HG02943 (cell line): Measurements from ENCODE around the gene S1PR3.

Source experiments
- ATAC-seq: cut with Tn5 transposase; IDR thresholded peaks from one replicate; pipeline ENCODE4 v1.9.1; 2021; ENCODE audit warnings: mild to moderate bottlenecking, low read depth, moderate library complexity; ENCODE audit not compliant: unreplicated experiment

S1PR3 gene

GRCh38 chr9:89026876-89027275, 35.6 kb downstream of the S1PR3 start:
- ATAC-seq, result no peak

- ATAC-seq, result no peak
Measured at GRCh38 chr9:89029788-89030187, 38.5 kb downstream of the S1PR3 start.

DNA sequence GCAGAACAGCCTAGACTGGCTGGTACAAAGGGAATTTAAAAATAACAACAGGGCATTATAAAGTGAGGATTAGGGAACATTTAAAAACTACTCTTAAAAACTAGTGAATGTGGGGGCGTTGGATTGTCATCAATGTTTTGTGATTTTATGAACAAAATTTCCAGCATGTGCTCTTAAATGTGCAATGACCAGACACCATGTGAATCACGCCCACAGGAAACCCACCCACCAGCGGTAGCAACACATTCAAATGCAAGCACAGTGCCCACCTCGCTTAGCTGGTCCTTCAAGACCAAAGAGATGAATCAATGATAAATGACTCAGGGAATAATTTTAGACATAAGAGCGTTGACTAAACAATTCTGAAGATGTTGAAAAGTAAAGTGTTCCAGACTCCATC, 40.9 kb downstream of the S1PR3 start:
- ATAC-seq, result no peak

DNA sequence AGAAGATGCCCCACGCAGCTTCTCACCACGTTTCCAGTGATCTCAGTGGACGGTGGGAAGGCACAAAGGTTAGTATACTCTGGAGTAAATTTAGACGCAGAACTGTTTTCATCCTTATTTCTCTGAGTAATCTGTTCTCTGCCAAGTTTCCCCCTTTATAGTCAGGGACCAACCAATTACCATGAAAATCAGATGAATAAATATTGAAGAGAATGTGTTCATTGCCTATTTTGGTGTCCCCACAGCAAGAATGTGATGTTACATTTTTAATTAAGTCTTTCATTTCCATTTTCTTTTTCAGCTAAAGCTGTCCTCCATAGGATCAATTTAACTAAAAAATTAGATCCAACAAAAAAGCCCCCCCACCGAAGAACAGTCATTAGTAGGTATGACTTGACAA, 41.4 kb downstream of the S1PR3 start:
- ATAC-seq, result no peak

DNA sequence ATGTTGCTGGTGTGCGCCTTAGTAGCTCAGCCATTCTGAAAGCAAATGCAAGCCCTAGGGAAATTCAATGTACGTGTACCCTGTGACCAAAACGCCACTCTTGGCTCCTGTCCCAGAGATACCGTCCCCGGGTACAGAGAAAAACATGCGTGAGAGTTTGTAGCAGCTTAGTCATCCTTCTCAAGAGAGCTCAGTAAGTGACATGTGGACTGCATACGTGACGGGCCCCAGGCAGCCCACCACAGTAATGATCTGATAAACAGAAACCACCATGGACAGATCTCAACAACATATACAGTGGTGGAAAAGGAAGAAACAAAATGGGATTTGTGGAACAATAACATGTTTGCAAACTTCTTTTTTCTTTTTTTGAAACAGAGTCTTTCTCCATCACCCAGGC, 45.1 kb downstream of the S1PR3 start:
- ATAC-seq, result no peak

DNA sequence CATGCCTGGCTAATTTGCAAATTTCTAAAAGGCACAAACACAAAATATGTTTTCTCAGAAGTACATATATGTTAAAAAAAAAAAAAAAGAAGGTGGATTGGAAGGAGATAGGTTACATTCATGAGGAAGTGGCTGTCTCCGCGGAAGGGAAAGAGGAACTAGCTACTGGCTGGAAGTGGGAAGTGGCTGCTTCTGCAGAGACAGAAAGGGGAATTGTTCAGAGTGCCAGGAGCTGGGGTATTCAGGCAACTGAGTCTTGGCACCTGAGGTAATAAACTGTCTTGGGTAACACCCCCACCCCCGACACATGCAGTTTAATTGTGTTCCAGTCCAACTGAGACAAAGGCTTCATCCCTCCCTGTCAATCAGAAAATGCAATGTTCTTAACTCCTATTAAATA, 45.6 kb downstream of the S1PR3 start:
- no peak for ATAC-seq

- ATAC-seq, result no peak
Measured at GRCh38 chr9:89037346-89037745, 46.1 kb downstream of the S1PR3 start.

DNA sequence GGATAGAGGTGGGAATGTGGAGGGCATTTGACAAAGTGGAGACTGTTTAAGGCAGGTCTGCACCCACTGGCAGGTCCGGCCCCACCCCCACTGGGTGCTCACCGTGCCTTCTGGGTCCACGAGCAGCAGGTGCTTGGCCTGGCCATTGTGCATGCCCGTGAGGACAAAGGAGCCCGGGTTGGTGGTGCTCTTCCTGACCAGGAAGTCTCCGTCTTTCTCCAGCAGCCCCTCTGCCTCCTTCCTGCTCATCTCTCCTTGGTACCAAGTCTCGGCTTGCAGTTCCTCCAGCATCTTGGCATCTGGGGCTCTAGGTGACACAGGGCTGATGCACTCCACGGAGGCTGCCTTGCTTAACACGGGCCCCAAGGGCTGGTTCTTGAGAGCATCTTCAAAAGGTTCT, 46.6 kb downstream of the S1PR3 start:
- ATAC-seq, result no peak

DNA sequence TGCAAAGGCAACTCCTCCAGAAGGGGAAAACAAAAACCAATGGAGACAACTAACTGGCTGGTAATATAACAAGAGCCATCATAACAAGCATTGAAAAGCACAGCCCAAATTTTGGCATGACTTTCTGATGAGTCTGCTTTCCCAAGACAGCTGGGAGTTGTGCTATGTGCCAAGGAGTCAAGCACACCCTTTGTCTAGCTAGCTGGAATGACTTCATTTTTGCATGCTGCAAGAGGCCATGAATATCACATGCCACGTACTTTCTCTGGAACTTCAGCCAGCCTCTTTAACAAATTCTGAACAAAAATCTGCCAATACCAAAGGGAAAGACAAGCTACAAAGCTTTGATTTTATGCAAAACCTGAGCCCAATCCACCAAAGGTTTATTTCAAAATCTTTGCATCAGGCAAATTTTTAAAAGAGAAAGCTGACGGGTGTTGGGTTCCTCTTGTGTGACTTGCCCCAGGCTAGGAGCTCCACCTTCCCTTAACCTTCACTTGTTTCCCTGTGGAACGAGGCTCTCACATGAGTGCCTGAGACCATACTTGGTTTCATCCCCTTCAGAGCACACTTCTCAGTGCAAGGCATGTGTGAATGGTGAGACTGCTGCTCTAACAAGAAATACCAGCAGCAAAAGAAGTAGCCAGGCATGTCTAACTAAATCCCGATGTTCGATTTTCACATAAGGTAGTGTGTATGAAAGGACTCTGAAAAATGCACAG, 47.3 kb downstream of the S1PR3 start:
- no peak for ATAC-seq

DNA sequence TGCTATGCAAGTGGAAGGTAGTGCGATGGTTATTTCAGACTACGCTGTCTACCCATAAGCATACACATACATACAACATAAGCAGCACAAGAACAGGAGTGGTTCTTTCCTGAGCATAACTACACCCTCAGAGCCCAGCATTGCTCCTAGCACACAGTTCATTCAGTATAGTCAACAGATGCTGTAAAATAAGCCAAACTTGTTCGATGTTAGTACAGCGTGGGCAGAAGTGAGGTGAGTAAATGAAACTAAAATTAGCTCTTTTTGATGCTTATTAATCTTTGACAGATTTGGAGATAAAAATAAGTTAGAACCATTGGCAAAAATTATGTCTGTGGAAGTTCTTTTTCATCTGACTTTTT, 47.8 kb downstream of the S1PR3 start:
- ATAC-seq, result no peak

GRCh38 chr9:89039664-89040063, 48.4 kb downstream of the S1PR3 start:
- no peak for ATAC-seq

- ATAC-seq, result no peak
Measured at GRCh38 chr9:89042984-89043383, 51.7 kb downstream of the S1PR3 start.

- no peak for ATAC-seq
Measured at GRCh38 chr9:89044104-89044503, 52.8 kb downstream of the S1PR3 start.

DNA sequence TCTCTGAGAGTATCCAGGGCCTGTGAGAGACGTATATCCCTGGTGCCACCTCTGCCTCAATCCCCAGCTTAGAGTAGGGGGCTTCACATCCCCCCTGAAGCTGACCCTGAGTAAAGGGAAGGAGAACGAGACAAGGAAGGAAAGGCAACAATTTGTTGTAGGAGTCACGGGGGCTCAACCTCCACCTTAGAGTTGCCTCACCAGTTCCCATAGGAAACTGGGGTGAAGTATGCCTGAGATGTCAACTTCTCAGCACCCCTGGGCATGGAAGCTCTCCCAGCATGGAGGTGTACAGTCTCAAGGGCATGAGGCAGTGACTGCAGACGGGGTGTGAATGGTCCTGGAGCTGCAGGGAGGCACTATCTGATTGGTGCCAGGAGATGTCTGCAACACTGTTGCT, 53.6 kb downstream of the S1PR3 start:
- no peak for ATAC-seq

DNA sequence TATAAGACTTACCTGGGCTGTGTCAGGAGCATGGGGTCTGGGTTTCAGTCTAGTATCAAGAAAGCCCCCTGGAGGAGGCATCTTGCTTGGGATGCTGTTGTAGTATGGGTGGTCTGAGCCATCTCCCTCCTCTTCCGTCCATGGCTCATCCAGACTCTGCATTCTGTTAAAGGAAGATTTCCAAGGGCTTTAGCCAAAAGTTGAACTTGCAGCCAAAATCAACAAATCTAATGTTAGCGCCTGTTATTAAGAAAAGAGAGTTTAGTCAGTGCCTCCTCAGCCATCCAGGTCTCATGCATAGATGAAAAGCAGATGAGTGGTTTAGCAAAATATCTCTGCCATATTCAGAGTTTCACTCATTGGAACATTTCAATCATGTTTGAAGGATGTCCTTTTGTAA, 55.6 kb downstream of the S1PR3 start:
- no peak for ATAC-seq

DNA sequence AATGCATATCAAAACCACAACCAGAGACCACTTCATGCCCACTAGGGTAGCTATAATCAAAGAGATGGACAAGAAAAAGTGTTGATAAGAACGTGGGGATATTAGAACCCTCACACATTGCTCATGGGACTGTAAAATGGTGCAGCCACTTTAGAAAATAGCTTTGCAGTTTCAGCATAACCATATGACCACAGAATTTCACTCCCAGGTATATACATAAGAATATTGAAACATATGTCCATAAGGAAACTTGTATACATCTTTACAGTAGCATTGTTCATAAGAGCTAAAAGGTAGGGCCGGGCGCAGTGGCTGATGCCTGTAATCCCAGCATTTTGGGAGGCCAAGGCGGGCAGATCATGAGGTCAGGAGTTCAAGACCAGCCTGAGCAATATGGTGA, 56.4 kb downstream of the S1PR3 start:
- ATAC-seq, result no peak

DNA sequence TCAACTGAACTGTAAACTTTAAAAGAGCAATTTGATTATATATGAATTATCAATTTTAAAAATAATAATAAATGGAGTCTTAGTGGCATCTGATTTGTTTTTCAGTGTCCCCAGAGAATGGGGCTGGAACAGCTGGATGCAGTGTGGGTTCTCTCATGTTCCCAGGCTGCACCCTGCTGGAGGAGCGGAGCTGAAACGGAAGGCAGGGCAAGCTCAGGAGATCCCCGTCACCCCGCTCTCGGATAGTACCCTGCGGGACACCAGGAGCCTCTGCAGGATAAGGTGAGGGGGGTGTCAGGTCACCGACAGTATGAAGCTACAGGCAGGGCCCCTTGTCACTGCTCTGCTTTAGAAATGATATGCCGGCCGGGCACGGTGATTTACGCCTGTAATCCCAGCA, 57.3 kb downstream of the S1PR3 start:
- ATAC-seq, result no peak

- no peak for ATAC-seq
Measured at GRCh38 chr9:89049646-89050045, 58.4 kb downstream of the S1PR3 start.

GRCh38 chr9:89051421-89052025, 60.3 kb downstream of the S1PR3 start:
- ATAC-seq, result no peak

DNA sequence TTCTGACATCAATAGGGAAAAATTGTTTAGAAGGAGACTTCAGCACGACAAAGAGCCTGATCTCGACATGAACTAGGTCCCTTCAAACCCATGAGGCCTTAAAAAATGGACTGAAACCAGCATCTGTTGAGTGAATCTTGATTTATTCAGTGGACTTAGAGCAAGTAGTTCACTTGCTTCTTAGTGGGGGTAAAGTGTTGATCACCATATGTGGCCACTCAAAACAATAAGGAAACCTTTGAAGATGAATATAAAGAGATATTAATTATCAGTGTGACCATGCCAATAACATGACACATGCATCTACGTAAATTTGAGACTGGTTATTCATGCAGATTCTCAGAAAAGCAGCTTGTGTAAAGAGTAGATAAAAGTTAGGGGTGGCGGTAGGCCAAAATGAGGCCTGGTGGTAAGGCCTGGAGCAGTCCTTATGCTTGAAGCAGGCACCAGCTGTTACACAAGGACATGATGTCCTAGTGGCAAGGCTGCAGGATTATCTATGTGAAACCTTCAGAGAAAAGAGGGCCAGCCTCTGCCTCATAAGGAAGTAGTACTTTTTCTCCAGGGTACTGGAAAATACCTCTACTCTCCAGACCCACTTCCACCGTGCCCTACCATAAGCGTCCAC, 61.3 kb downstream of the S1PR3 start:
- no peak for ATAC-seq

- ATAC-seq, result no peak
Measured at GRCh38 chr9:89053301-89053700, 62.0 kb downstream of the S1PR3 start.
